ENCODE results near the gene EPB41L5.

The EPB41L5 gene

GRCh38 chr2:120128216-120128615, 115.3 kb downstream of the EPB41L5 start:
- no peak for TF ChIP-seq CTCF (IDR thresholded peaks at IDR 0.05)

DNA sequence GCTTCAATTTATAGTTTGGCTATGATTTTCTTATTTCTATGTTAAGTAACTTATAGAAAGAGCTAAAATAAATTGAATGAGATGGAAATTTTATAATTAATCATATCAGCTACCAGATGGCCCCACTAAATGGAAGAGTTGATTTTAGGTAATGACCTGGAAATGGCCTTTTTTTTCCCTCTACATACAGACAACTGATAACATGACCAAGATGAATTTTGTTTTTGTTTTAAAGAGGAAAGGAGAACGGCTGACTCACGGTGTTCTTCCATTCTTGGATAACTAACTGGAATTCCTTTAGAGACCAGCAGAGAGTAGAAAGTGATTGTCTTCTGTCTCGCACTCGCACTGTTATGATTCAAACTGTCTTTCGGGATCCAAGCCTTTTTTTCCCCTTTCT, 119.3 kb downstream of the EPB41L5 start:
- no peak for TF ChIP-seq CTCF (IDR thresholded peaks at IDR 0.05)

GRCh38 chr2:120132691-120133090, 119.8 kb downstream of the EPB41L5 start:
- TF ChIP-seq CTCF (IDR thresholded peaks at IDR 0.05) = no peak

GRCh38 chr2:120133572-120134244, 120.8 kb downstream of the EPB41L5 start:
- TF ChIP-seq CTCF (IDR thresholded peaks at IDR 0.05) = no peak

DNA sequence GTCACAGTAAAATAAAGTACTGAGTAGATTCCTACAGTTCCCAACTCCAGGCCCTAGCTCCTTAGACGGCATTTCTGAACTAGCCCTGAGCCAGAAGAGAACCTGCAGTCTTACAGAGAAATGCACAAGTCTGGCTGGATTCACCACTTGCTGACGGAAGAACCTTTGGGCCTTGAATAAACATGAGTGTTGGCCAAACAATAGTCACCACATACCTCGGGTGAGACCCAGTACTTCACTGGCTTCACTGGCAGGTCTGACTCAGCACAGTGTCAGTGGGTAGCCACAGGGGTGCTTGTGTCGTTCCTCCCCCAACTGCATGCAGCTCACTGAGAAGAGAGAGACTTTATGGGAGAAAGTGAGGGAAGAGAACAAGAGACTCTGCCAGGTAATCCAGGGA, 121.4 kb downstream of the EPB41L5 start:
- TF ChIP-seq CTCF (IDR thresholded peaks at IDR 0.05) = no peak

DNA sequence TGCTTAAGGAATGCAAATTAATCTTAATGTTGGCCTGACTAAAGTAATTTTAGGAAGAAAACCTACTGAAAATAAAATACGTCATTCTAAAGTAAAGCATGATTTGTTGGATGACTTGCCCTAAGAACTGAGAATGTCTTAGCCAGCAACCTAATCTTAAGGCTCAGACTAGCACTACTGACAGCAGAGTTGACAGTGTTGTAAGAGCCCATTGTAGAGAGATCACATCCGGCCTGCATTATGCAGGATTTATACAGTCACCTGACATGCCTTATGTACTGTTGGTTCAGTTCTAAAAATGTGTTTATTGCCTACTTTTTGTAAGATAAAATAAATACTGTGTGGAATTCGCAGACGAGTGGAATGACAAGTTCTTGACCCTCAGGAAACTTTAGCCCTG, 128.0 kb downstream of the EPB41L5 start:
- TF ChIP-seq CTCF (IDR thresholded peaks at IDR 0.05) = no peak

DNA sequence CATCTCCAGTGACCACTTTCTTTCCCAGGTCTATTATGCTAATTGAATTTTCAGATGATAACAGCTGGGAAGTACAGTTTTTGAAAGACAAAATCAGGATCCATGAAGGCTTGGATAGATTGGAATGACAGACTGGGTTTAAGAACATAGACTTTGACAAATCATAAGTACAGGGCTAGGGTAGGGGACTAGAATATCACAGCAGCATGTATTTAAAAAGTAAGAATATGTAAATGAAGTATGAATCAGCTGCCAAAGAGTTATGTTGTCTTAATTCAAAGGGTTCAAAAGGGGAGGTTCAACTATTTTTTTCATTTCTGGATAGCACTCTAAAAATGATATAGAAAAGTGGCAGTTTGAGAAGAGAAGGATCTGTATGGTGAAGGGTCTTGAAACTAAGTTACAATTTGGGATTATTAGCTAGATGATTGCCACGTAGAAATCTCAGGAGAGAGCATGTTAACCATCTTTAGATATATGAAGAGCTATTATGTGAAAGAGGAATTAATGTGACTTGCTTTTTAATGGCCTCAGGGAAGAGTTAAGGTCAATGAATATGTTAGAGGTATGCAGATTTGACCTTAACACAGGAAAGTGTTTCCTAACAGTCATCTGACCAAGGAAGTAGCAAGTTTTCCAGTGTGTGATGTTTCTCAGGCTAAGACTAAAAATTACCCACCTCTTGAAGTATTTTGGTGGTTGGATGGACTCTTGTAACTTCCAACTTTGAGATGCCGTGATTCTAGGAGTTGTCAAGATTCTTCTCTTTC, 128.6 kb downstream of the EPB41L5 start:
- TF ChIP-seq CTCF (IDR thresholded peaks at IDR 0.05) = no peak

Data from LNCAP (cell line).